H1 (cell line): ENCODE measurements around the gene KCNAB3. TPM values are rescaled to one million over a fixed set of nuclear protein-coding genes. Genes with fewer than 3 reads are reported as not detected.

ENCODE experiments used
- CTCF ChIA-PET: fragments of 300-600 bp; sonication (Branson Sonifier 250); formaldehyde crosslinking; loops from one replicate; lab custom pipeline; 2021; ENCODE audit not compliant: partially characterized antibody; lab: Charles Lee
- POLR2A ChIA-PET: fragments of 300-600 bp; sonication (Branson Sonifier 250); formaldehyde crosslinking; loops from one replicate; lab custom pipeline; 2021; ENCODE audit warnings: inconsistent platforms; ENCODE audit not compliant: partially characterized antibody; lab: Charles Lee
- DNase-seq, 2 experiments: peaks; one replicate each; pipeline versions ENCODE4 v3.0.0 to v3.0.0-alpha.2; 2010 to 2022; ENCODE audit warnings: low spot score in 2 of 2, low read depth in 1 of 2, mixed read lengths in 1 of 2
- FAIRE-seq: peaks from 2 replicates; lab custom pipeline; 2011; peaks lifted over from hg19 to GRCh38; lab: Jason Lieb, UNC
- H2AFZ ChIP-seq: 2 replicates; pipeline ENCODE4 v1.8.1; 2012; ENCODE audit warnings: low read length, inconsistent platforms
- H2AK5ac ChIP-seq: 2 replicates; pipeline ENCODE4 v1.6.1; 2013; ENCODE audit warnings: low read depth, low read length
- H2BK120ac ChIP-seq: replicated peaks from 2 replicates; pipeline ENCODE3; 2013; ENCODE audit warnings: low read depth, low read length, inconsistent platforms
- H2BK12ac ChIP-seq: 2 replicates; pipeline ENCODE4 v1.6.1; 2013; ENCODE audit warnings: low read depth, low read length
- H2BK15ac ChIP-seq: 2 replicates; pipeline ENCODE4 v1.6.1; 2013; ENCODE audit warnings: low read length
- H2BK20ac ChIP-seq: 2 replicates; pipeline ENCODE4 v1.6.1; 2013; ENCODE audit warnings: low read length
- H2BK5ac ChIP-seq: 2 replicates; pipeline ENCODE4 v1.6.1; 2013; ENCODE audit warnings: low read depth, low read length
- H3K14ac ChIP-seq: 2 replicates; pipeline ENCODE4 v1.6.1; 2013; ENCODE audit warnings: inconsistent platforms; ENCODE audit not compliant: insufficient read length
- H3K18ac ChIP-seq: 2 replicates; pipeline ENCODE4 v1.6.1; 2013; ENCODE audit warnings: low read length; ENCODE audit errors: extremely low read depth
- H3K23ac ChIP-seq: 2 replicates; pipeline ENCODE4 v1.6.1; 2013; ENCODE audit warnings: inconsistent platforms; ENCODE audit not compliant: insufficient read length
- H3K23me2 ChIP-seq: 2 replicates; pipeline ENCODE4 v1.6.1; 2013; ENCODE audit warnings: low read depth, low read length
- H3K27ac ChIP-seq: 2 replicates; pipeline ENCODE4 v1.6.1; 2011; ENCODE audit warnings: low read depth, low read length, inconsistent platforms
- H3K27me3 ChIP-seq, 4 experiments: replicated peaks in 1 of 4; 1 replicate in 1 of 4; 2 replicates in 3 of 4; pipeline versions ENCODE4 v1.6.1 to v1.8.1; 2011 to 2013; ENCODE audit warnings: low read length in 3 of 4, mild to moderate bottlenecking in 3 of 4, inconsistent platforms in 2 of 4, mixed read lengths in 2 of 4, moderate library complexity in 1 of 4; ENCODE audit not compliant: control insufficient read depth in 3 of 4, insufficient read depth in 3 of 4; ENCODE audit errors: extremely low read depth in 1 of 4
- H3K36me3 ChIP-seq, 4 experiments: 2 replicates each; pipeline versions ENCODE4 v1.6.1 to v1.8.1; 2011 to 2013; ENCODE audit warnings: mild to moderate bottlenecking in 4 of 4, low read length in 3 of 4, moderate library complexity in 2 of 4, control low read depth in 1 of 4, inconsistent platforms in 1 of 4; ENCODE audit not compliant: insufficient read depth in 4 of 4, control insufficient read depth in 2 of 4
- H3K4ac ChIP-seq: replicated peaks from 2 replicates; pipeline ENCODE3; 2013; ENCODE audit warnings: low read length, low read depth, mixed read lengths, inconsistent platforms; ENCODE audit not compliant: insufficient read length
- H3K4me1 ChIP-seq, 4 experiments: replicated peaks in 1 of 4; 1 replicate in 1 of 4; 2 replicates in 3 of 4; pipeline versions ENCODE4 v1.6.1 to v1.8.1; 2011 to 2013; ENCODE audit warnings: low read length in 3 of 4, inconsistent platforms in 2 of 4, mixed read lengths in 1 of 4; ENCODE audit not compliant: insufficient read depth in 4 of 4, control insufficient read depth in 3 of 4
- H3K4me2 ChIP-seq, 2 experiments: 2 replicates each; pipeline versions ENCODE4 v1.6.1 to v1.8.1; 2011 to 2013; ENCODE audit warnings: low read depth in 2 of 2, low read length in 2 of 2, control low read depth in 1 of 2, inconsistent platforms in 1 of 2, mild to moderate bottlenecking in 1 of 2; ENCODE audit not compliant: insufficient read depth in 1 of 2
- H3K4me3 ChIP-seq, 4 experiments: fragments of 200-600, 300-600 bp in 1 of 4; sonication (generic), shearing (Covaris generic), sonication (Bioruptor Twin) in 1 of 4; 2 replicates each; pipeline versions ENCODE4 v1.5.1 to v1.8.1; 2011 to 2016; ENCODE audit warnings: low read length in 4 of 4, low read depth in 3 of 4, control low read depth in 2 of 4, inconsistent platforms in 2 of 4, mild to moderate bottlenecking in 2 of 4, mixed read lengths in 1 of 4, moderate library complexity in 1 of 4; ENCODE audit not compliant: insufficient read depth in 2 of 4; ENCODE audit errors: extremely low read depth in 1 of 4
- H3K56ac ChIP-seq: replicated peaks from 2 replicates; pipeline ENCODE3; 2013; ENCODE audit warnings: low read depth, mild to moderate bottlenecking, mixed read lengths, low read length, inconsistent platforms; ENCODE audit not compliant: insufficient read length
- H3K79me1 ChIP-seq: 2 replicates; pipeline ENCODE4 v1.6.1; 2013; ENCODE audit warnings: low read depth, low read length, control low read depth
- H3K79me2 ChIP-seq, 2 experiments: 2 replicates each; pipeline versions ENCODE4 v1.6.1 to v1.8.1; 2012 to 2013; ENCODE audit warnings: low read length in 2 of 2, mild to moderate bottlenecking in 2 of 2, inconsistent platforms in 1 of 2; ENCODE audit not compliant: insufficient read depth in 2 of 2, control insufficient read depth in 1 of 2
- H3K9ac ChIP-seq, 4 experiments: replicated peaks in 1 of 4; 1 replicate in 1 of 4; 2 replicates in 3 of 4; pipeline versions ENCODE4 v1.6.1 to v1.8.1; 2011 to 2013; ENCODE audit warnings: low read depth in 3 of 4, low read length in 3 of 4, control low read depth in 2 of 4, mild to moderate bottlenecking in 2 of 4, moderate library complexity in 2 of 4, inconsistent platforms in 1 of 4; ENCODE audit errors: extremely low read depth in 1 of 4
- H3K9me3 ChIP-seq, 2 experiments: 2 replicates each; pipeline versions ENCODE4 v1.6.1 to v1.8.1; 2012 to 2013; ENCODE audit warnings: mild to moderate bottlenecking in 2 of 2, moderate library complexity in 2 of 2, control low read depth in 1 of 2, inconsistent platforms in 1 of 2, low read depth in 1 of 2, low read length in 1 of 2, mixed read lengths in 1 of 2; ENCODE audit not compliant: insufficient read depth in 2 of 2
- H4K20me1 ChIP-seq, 2 experiments: replicated peaks in 1 of 2; 2 replicates each; pipeline versions ENCODE3 to v1.8.1; 2011 to 2013; ENCODE audit warnings: inconsistent platforms in 2 of 2, low read length in 2 of 2, mild to moderate bottlenecking in 1 of 2; ENCODE audit not compliant: insufficient read depth in 2 of 2, control insufficient read depth in 1 of 2
- H4K5ac ChIP-seq: 2 replicates; pipeline ENCODE4 v1.6.1; 2013; ENCODE audit warnings: low read length, low read depth, mixed read lengths, inconsistent platforms; ENCODE audit not compliant: insufficient read length
- H4K8ac ChIP-seq: 2 replicates; pipeline ENCODE4 v1.8.0; 2013; ENCODE audit warnings: mild to moderate bottlenecking, moderate library complexity, low read length, inconsistent platforms; ENCODE audit not compliant: insufficient read depth; ENCODE audit errors: extremely low read depth
- H4K91ac ChIP-seq: replicated peaks from 2 replicates; pipeline ENCODE3; 2013; ENCODE audit warnings: low read length, mixed read lengths, inconsistent platforms; ENCODE audit not compliant: insufficient read length
- CBX5 ChIP-seq: fragments of 300-800, 300-1000 bp; sonication (generic); IDR thresholded peaks from 2 replicates; pipeline ENCODE4 v1.7.1; 2016; ENCODE audit warnings: antibody characterized with exemption, low read length, low read depth
- CREB1 ChIP-seq: IDR thresholded peaks from 2 replicates; pipeline ENCODE4 v1.6.1; 2012; ENCODE audit warnings: inconsistent platforms
- CTBP2 ChIP-seq: IDR thresholded peaks from 2 replicates; pipeline ENCODE4 v1.7.0; 2011; ENCODE audit warnings: borderline replicate concordance, mild to moderate bottlenecking, moderate library complexity, mixed read lengths, low read length; ENCODE audit not compliant: insufficient read depth, insufficient read length
- HDAC6 ChIP-seq: IDR thresholded peaks from one replicate; pipeline ENCODE4 v1.7.1; 2012; ENCODE audit warnings: low read depth, mild to moderate bottlenecking, inconsistent platforms, low read length, moderate library complexity
- KDM1A ChIP-seq: fragments of 200-600, 300-600 bp; sonication (generic); IDR thresholded peaks from 2 replicates; pipeline ENCODE4 v1.7.1; 2016; ENCODE audit warnings: mild to moderate bottlenecking, low read length, borderline replicate concordance
- KDM4A ChIP-seq: IDR thresholded peaks from one replicate; pipeline ENCODE4 v1.7.1; 2012; ENCODE audit warnings: low read depth, mild to moderate bottlenecking, moderate library complexity, low read length, inconsistent platforms; ENCODE audit not compliant: severe bottlenecking
- SP4 ChIP-seq: IDR thresholded peaks from 2 replicates; pipeline ENCODE4 v1.6.1; 2012; ENCODE audit warnings: low read length, inconsistent platforms
- TBP ChIP-seq: IDR thresholded peaks from 2 replicates; pipeline ENCODE4 v1.6.1; 2011; ENCODE audit warnings: low read depth, low read length, improper control_type of control experiment
- TCF12 ChIP-seq: IDR thresholded peaks from 2 replicates; pipeline ENCODE4 v1.6.1; 2011; ENCODE audit warnings: low read depth, mild to moderate bottlenecking, low read length
- WGBS, 2 experiments: shearing (Covaris generic) in 1 of 2; methylation state at CpG; one replicate each; pipeline versions ENCODE4 v1.1.6 to v1.1.7; 2013 to 2015; ENCODE audit warnings: low lambda C conversion rate in 2 of 2, mixed read lengths in 2 of 2, inconsistent platforms in 1 of 2, low coverage in 1 of 2, missing lambda C conversion rate in 1 of 2; ENCODE audit not compliant: insufficient replicate concordance in 2 of 2, insufficient coverage in 1 of 2, insufficient read length in 1 of 2; ENCODE audit errors: extremely low coverage in 1 of 2, missing lambda C conversion rate in 1 of 2; 5-methylcytosine and 5-hydroxymethylcytosine counted together
- polyA plus RNA-seq, 7 experiments: library from polyadenylated mRNA; depleted of rRNA in 3 of 7; stranded (reverse) in 5 of 7; unstranded in 2 of 7; fragments of >200 nt in 5 of 7; fragments of 200-250 nt in 2 of 7; gene quantifications; 1 replicate in 5 of 7; 2 replicates in 1 of 7; 4 replicates in 1 of 7; pipeline versions ENCODE4 v1.2.1 to v1.2.3, GENCODE V29; 2011 to 2013; ENCODE audit warnings: missing spikeins in 2 of 7, mixed read lengths in 2 of 7
- total RNA-seq: library from RNA; stranded (reverse); fragmentation: NEBNext Ultra II Directional; extraction: Animal tissue kit (Norgen Biotek cat#: 25700); gene quantifications from 2 replicates; pipeline ENCODE4 v1.2.1, GENCODE V29; 2021

KCNAB3 gene
- total and polyA plus RNA-seq, 2 of the 8 experiments (the other 6 are each of a cell fraction or from before 2014, with no cell fraction given), result 1.7 to 2.4 TPM

DNA sequence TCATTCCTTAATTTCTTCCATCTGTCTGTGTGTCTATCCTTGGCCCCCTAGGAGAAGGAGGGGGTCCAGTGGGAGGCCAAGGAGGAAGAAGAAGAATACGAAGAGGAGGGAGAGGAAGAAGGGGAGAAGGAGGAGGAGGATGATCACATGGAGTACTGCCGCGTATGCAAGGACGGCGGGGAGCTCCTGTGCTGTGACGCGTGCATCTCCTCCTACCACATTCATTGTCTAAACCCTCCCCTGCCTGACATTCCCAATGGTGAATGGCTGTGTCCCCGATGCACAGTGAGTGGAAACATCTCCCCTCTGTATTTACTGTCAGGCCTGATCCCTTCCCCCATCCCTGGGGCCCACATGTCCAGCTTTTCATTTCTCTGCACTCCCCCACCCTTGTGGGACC is 34.8 kb downstream of the KCNAB3 start:
- Histone ChIP-seq H2BK20ac (no peak overlapping the region), H3K79me2 (no peaks in the 10 kb centered on the region), H3K27me3 (no peaks in the 10 kb centered on the region), H3K36me3 (peaks cover 0 to 9% (median 2%) of the 10 kb centered on the region in 4 experiments; a peak in 3 of 8 replicates), H4K20me1 (no peaks in the 10 kb centered on the region), H3K14ac (no peak overlapping the region), H3K56ac (no peak overlapping the region), H3K4ac (no peak overlapping the region), H3K79me1 (no peaks in the 10 kb centered on the region), H3K4me3 (no peak overlapping the region), H4K5ac (no peak overlapping the region), H2AFZ (no peak overlapping the region), H3K9me3 (no peaks in the 10 kb centered on the region; a peak in 1 of 4 replicates), H3K23ac (no peak overlapping the region), H3K4me1 (peaks cover 0 to 1% (median 0%) of the 10 kb centered on the region in 4 experiments; a peak in 1 of 7 replicates), H2BK120ac (no peak overlapping the region), H2BK15ac (no peak overlapping the region), H3K18ac (no peak overlapping the region), H4K91ac (no peak overlapping the region), H2AK5ac (no peak overlapping the region), H4K8ac (no peak overlapping the region), H3K9ac (no peak overlapping the region), H3K23me2 (no peaks in the 10 kb centered on the region; the same call in 1 of the 2 replicates), H2BK5ac (no peak overlapping the region), H3K4me2 (no peak overlapping the region), H2BK12ac (no peak overlapping the region), H3K27ac (no peak overlapping the region)
- no peak for TF ChIP-seq KDM1A
- TF ChIP-seq SP4, result no peak
- no peak for TF ChIP-seq TBP
- no peak for TF ChIP-seq CTBP2
- no peak for TF ChIP-seq HDAC6
- no peak for TF ChIP-seq CREB1
- TF ChIP-seq TCF12, result no peak
- TF ChIP-seq CBX5, result no peak
- no peak for TF ChIP-seq KDM4A
- WGBS, 2 experiments, result 97% methylated on average over 8 of the region's 8 CpGs; no CpG with 5 or more reads in 1 of the 2 experiments
- no peak for DNase-seq
- ChIA-PET POLR2A (no interaction called here), CTCF (interaction anchor here (0.5 to 0.6 kb wide), 3 partner anchors 25 to 156 kb away, joined by 3 read pairs; no protein-coding TSS in a partner anchor)
- FAIRE-seq, result no peak
